ENCODE data around the gene ARSB.

Gene ARSB

GRCh38 chr5:78810098-78810920, 174.8 kb downstream of the ARSB start:
- no peak overlapping the region for H3K4me3 ChIP-seq (ENCODE audit: low read depth, low read length)

DNA sequence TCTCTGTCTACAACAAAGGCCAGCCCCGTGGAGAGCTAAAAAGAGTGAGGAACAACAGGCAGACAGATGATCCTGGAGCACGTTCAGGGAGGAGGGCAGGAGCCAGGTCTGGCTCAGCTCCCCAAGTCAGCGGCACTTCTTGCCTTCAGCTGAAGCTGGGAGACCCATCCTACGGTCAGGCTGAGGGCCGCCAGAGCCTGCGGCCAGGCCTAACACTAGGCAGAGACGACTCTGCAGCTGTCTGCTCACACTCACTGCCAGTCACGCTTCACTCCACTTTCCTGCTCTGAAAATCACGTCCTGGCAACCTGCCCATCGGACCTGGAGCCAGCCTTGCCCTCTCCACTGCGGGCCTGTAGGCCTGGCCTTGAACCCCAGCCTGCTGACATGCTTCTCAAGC, 175.7 kb downstream of the ARSB start:
- no peak overlapping the region for H3K4me3 ChIP-seq (ENCODE audit: low read depth, low read length)

DNA sequence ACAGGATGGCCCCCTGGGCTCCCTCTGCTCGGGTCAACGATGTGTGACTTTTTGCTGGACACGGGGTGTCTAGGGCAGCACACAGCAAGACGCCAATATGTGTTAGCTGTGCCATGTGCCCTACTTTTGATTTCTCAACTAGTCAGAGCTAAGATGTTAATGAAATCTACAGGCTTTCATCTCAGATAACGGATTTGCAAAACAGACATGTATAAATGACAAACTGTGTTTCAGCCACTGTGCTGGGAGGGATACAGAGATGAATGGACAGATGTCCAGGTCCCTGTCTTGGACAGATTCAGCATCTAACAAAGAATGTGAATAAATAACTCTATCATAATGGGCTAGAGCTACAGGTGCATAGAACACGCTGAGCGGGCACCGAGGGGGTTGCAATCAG, 176.3 kb downstream of the ARSB start:
- no peak overlapping the region for H3K4me3 ChIP-seq (ENCODE audit: low read depth, low read length)

GRCh38 chr5:78808380-78808779, 176.7 kb downstream of the ARSB start:
- no peak overlapping the region for H3K4me3 ChIP-seq (ENCODE audit: low read depth, low read length)

DNA sequence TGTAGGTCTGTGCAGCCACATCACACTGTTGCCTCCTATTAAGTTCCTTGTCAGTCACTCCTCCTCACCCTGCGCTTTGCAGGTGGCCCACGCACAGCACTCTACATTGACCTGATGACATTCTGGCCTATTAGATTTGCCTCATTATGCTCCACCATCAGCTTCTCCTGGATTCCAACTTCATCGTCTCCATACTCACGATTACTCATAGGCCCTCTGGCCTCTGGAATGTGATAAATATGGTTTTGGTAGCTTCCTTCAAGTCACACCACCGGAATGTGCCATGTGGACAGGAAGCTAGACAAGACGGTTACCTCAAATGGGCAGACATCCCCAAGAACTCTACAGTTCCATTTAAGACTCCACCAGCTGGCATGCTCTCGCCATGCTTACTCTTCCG, 178.6 kb downstream of the ARSB start:
- no peak overlapping the region for H3K4me3 ChIP-seq (ENCODE audit: low read depth, low read length)

- no peak overlapping the region for H3K4me3 ChIP-seq (ENCODE audit: low read depth, low read length)
These were observed 179.5 kb downstream of the ARSB start for GRCh38 chr5:78805474-78806124.

DNA sequence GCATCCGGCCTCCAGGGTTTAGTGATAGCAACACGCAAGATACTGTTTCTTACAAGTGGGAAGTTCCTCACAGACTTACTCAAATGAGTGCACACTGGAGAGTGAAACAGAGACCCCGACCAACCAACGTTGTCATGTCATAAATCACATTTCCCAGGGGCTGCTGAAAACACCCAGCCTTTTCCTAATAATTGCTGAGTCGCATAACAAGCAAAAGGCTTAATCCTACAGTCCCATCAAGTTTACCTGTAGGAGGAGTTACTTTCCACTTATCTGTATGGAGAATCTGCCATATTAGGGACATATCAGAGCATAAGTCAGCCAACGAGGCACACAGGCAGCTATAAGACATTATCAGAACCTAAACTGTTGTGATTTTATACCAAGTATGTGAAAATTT, 180.1 kb downstream of the ARSB start:
- no peak overlapping the region for H3K4me3 ChIP-seq (ENCODE audit: low read depth, low read length)

- no peak overlapping the region for H3K4me3 ChIP-seq (ENCODE audit: low read depth, low read length)
These were observed 181.2 kb downstream of the ARSB start for GRCh38 chr5:78803941-78804340.

- H3K4me3 ChIP-seq (ENCODE audit: low read depth, low read length) = no peak overlapping the region
These were observed 181.8 kb downstream of the ARSB start for GRCh38 chr5:78803353-78803752.

GRCh38 chr5:78801413-78801812, 183.7 kb downstream of the ARSB start:
- H3K4me3 ChIP-seq (ENCODE audit: low read depth, low read length) = no peak overlapping the region

- H3K4me3 ChIP-seq (ENCODE audit: low read depth, low read length) = no peak overlapping the region
These were observed 185.7 kb downstream of the ARSB start for GRCh38 chr5:78799266-78800017.

GRCh38 chr5:78798673-78799029, 186.5 kb downstream of the ARSB start:
- no peak overlapping the region for H3K4me3 ChIP-seq (ENCODE audit: low read depth, low read length)

DNA sequence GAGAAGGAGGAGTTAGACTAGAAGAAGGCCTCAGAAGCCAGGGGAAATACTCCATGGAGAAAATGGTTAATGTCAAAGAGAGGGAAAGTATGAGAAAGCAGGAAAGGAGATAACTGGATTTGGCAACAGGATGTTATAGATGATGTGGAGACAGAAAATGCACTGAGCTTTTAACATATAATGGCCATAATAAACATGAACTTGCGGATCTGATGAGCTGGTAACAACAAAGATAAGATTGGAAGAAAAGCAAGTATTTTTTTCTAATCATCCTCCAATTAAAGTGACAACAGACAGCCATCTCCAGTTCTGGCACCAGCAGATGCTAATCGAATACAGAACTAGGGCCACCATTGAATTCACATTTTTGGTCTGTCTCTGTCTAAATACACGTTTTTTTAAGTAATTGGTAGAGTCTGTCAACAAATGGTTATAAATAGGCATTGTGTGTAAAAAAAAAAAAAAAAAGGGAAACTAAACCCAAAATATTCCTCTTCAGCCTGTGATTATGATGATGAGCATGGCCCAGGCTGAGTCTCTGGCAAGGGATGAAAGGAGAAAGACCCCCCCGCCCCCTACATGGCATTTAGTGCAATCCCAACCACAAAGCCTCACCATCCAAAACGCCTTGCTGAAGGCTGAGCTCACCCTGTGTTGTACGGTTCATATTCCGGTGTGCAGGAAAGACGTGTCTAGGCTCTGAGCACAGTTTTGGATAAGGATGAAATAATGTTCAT, 187.0 kb downstream of the ARSB start:
- H3K4me3 ChIP-seq (ENCODE audit: low read depth, low read length) = no peak overlapping the region

DNA sequence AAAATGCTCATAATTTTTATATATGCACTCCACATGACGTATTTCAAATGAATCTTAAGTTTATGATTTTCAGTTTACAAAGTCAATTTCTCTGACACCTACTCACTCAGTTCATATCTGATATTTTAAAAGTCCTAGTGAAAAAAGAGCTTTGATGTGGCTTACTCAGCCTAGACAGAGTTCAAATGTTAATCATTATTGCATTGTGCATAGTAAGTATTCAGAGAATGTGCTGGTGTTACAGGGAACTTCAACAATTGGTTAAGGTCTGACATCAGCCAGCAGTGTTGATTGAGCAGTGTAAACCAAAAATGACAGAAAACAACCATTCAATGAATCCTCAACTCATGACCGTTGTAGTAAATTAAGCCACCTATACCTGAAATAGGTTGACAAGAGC, 189.4 kb downstream of the ARSB start:
- no peak overlapping the region for H3K4me3 ChIP-seq (ENCODE audit: low read depth, low read length)

DNA sequence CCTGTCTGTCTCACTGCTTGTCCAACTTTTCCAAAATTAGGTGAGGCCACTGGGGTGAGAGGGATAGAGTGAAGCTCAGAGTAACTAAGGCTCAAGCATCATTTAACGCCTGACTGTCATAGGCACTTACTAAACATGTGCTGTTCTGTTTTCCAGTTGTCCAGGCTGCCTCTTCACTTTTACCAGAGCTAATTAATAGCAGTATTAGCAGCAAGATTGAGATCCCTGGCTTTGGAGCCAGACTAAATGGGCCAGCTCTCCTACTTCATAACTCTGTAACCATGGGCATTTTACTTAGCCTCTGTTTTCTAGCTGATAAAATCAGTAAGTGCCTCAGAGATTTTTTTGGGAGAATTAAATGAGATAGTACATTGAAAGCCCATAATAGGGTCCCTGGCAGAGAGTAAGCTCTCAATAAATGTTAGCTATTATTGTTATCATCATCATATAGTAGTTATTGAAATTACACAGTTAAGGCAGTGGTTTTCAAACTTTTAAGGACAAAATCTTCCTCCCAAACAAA, 190.4 kb downstream of the ARSB start:
- no peak overlapping the region for H3K4me3 ChIP-seq (ENCODE audit: low read depth, low read length)

DNA sequence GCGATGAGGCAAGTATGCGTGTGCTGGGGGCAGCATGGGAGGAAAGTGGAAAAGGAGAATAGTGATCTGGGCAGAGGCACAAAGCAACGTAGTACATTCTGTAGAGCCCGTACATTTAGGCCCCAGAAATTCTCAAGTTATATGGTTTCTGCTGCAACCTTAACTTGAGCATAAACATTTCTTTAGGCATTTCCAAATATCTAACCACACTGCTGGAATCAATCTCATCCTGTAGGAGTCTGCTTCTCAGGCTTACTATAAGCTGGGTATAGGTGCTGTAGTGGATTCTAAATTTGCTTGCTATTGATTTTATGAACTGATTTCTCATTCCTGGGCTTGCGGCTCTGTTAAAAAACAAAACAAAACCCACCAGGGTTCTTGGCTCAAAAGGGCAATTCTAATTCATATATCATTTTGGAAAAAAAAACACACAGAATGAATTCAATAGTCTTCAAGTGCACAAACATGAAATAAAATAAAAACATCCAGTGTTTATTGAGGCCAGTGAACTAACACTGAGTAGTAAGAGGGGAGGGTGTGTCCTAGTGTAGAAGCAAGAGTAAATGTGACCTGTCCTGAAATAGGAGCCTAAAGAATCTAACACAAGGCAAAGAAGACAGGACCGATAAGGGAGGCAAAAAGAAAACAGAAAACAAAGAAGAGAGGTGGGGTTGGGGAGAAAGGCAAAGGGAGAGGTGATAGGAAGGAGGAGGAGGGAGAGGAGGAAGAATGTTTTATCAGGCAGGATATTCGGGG, 191.0 kb downstream of the ARSB start:
- no peak overlapping the region for H3K4me3 ChIP-seq (ENCODE audit: low read depth, low read length)

- H3K4me3 ChIP-seq (ENCODE audit: low read depth, low read length) = no peak overlapping the region
These were observed 192.6 kb downstream of the ARSB start for GRCh38 chr5:78792345-78793055.

DNA sequence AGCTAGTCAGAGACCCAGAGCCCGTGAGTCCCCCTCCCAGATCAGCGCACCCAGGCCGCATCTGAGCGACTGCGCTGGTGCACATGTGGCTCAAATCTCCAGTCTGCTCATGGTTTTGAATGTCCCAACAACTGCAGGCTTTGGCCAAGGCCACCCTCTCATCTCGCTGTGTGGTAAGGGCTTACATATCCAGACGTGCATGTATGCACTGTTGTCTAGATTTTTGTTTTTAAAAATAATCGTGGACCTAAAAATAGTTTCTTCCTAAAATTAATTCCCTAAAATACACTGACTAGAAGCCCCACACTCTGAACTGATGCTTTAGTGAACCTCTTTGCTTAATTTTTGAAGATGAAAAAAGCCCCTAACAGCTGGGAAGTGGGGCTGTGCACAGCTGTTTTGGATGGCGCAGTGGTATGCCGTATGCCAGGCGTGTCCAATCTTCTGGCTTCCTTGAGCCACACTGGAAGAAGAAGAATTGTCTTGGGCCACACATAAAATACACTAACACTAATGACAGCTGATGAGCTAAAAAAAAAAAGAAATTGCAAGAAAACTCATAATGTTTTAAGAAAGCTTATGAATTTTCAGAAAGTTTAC, 193.5 kb downstream of the ARSB start:
- no peak overlapping the region for H3K4me3 ChIP-seq (ENCODE audit: low read depth, low read length)

DNA sequence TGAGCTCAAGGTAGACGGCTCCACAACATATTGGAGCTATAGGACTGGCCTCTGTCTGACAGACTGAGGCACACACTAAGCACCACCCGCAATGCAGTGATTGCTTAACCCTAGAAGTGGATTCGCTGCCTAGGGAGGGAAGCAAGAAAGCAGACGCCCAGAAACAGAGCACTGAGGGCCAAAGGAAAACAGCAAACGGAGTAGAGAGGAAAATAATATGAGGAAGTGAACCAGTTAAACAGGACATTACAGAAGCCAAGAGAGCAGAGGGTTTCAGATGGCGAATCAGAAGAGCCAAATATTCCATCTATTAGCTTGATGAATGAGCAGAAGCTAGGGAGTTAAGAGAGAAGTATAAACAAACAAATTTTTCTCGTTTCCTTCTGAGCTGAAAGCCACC, 197.3 kb downstream of the ARSB start:
- no peak overlapping the region for H3K4me3 ChIP-seq (ENCODE audit: low read depth, low read length)

All from iPS-11a (cell line).